AG04450 (cell line): Measurements from ENCODE around the gene ENKD1. TPM values are rescaled to one million over a fixed set of nuclear protein-coding genes. Genes with fewer than 3 reads are reported as not detected.

Experiments used
- CTCF ChIA-PET: fragments of 300-600, 350-600 bp; formaldehyde crosslinking; extraction: SDS; loops from one replicate; lab custom pipeline; 2022; ENCODE audit warnings: antibody characterized with exemption, inconsistent platforms; lab: Charles Lee
- POLR2A ChIA-PET: fragments of 350-600 bp; formaldehyde crosslinking; extraction: SDS; loops from one replicate; lab custom pipeline; 2021; ENCODE audit warnings: antibody characterized with exemption, inconsistent platforms; lab: Yijun Ruan, JAX
- DNase-seq: peaks from one replicate; pipeline ENCODE4 v3.0.0-alpha.2; 2011; ENCODE audit warnings: low read depth, low spot score
- H3K27ac ChIP-seq: one replicate; pipeline ENCODE4 v1.5.1; 2012; ENCODE audit warnings: low read depth, low read length, control low read depth
- H3K27me3 ChIP-seq: one replicate; pipeline ENCODE4 v1.6.0; 2012; ENCODE audit warnings: low read length; ENCODE audit not compliant: control insufficient read depth, insufficient read depth
- H3K4me3 ChIP-seq: 2 replicates; pipeline ENCODE4 v1.5.1; 2011; ENCODE audit warnings: mild to moderate bottlenecking, low read depth, low read length, control low read depth
- H3K9me3 ChIP-seq: 2 replicates; pipeline ENCODE4 v1.5.1; 2012; ENCODE audit warnings: low read length; ENCODE audit not compliant: control insufficient read depth, insufficient read depth
- polyA plus RNA-seq: library from polyadenylated mRNA; depleted of rRNA; stranded (reverse); fragments of >200 nt; gene quantifications from 2 replicates; pipeline ENCODE4 v1.2.3, GENCODE V29; 2011
- TF ChIP-seq, protein P1 (sequence below): IDR thresholded peaks from 2 replicates; pipeline ENCODE4 v1.5.1; 2011; ENCODE audit warnings: low read depth, low read length, control low read depth, inconsistent platforms

ENKD1 gene
- polyA plus RNA-seq, 1 experiment: 3.6 TPM

DNA sequence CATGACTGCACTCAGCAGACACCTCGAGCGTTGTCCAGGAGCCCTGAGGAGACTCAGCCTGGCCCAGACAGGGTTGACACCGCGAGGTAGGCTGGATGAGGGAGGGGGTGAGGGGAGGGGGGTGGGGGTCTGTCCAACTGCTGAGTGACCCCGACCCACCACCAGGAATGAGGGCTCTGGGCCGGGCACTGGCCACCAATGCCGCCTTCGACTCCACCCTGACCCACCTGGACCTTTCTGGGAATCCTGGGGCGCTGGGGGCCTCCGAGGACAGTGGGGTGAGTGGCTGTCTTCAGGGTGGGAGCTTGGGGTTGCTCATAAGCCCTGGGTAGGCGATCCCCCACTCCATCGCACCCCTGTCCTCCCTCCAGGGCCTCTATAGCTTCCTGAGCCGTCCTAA is 18.9 kb downstream of the ENKD1 start:
- peaks cover 64% of the 10 kb centered on the region for H3K27me3 ChIP-seq
- DNase-seq: no peak
- H3K4me3 ChIP-seq: no peak overlapping the region
- H3K9me3 ChIP-seq: no peaks in the 10 kb centered on the region; the same call in 1 of the 2 replicates
- no peak overlapping the region for H3K27ac ChIP-seq
- POLR2A ChIA-PET: interaction anchor here (1.1 kb wide), 1 partner anchor 86 kb away, joined by 4 read pairs; the partner anchor contains the start of gene CTCF
- CTCF ChIA-PET: interaction anchor here (2.3 to 10.2 kb wide), 2 partner anchors 100 to 126 kb away, joined by 5 to 75 read pairs; no protein-coding TSS in a partner anchor
- TF ChIP-seq, protein P1, sequence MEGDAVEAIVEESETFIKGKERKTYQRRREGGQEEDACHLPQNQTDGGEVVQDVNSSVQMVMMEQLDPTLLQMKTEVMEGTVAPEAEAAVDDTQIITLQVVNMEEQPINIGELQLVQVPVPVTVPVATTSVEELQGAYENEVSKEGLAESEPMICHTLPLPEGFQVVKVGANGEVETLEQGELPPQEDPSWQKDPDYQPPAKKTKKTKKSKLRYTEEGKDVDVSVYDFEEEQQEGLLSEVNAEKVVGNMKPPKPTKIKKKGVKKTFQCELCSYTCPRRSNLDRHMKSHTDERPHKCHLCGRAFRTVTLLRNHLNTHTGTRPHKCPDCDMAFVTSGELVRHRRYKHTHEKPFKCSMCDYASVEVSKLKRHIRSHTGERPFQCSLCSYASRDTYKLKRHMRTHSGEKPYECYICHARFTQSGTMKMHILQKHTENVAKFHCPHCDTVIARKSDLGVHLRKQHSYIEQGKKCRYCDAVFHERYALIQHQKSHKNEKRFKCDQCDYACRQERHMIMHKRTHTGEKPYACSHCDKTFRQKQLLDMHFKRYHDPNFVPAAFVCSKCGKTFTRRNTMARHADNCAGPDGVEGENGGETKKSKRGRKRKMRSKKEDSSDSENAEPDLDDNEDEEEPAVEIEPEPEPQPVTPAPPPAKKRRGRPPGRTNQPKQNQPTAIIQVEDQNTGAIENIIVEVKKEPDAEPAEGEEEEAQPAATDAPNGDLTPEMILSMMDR: no peak

DNA sequence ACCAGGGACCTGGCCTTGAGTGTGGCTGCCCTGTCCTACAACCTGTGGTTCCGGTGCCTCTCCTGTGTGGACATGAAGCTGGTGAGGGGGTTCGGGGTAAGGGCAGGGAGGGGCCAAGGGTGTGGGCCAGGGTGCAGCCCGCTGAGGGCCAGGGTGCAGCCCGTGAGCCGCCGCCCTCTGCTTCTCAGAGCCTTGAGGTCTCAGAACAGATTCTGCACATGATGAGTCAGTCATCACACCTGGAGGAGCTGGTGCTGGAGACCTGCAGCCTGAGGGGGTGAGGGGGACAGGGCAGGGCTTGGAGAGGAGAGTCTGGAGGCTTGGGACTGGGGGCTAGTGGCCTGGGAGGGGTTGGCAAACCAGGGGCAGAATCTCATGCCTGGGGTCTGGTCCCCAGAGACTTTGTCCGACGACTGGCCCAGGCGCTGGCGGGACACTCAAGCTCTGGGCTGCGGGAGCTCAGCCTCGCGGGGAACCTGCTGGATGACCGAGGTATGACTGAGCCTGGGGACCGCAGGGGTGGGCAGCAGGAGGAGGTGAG is 19.4 kb downstream of the ENKD1 start:
- TF ChIP-seq, protein P1: no peak
- Histone ChIP-seq H3K4me3 (no peak overlapping the region), H3K27ac (no peak overlapping the region), H3K9me3 (no peaks in the 10 kb centered on the region; the same call in 1 of the 2 replicates), H3K27me3 (peaks cover 61% of the 10 kb centered on the region)
- no peak for DNase-seq
- ChIA-PET CTCF (interaction anchor here (2.3 to 10.2 kb wide), 3 partner anchors 100 to 126 kb away, joined by 5 to 75 read pairs (median 74); no protein-coding TSS in a partner anchor), POLR2A (interaction anchor here (1.1 kb wide), 1 partner anchor 85 kb away, joined by 4 read pairs; the partner anchor contains the start of gene CTCF)

DNA sequence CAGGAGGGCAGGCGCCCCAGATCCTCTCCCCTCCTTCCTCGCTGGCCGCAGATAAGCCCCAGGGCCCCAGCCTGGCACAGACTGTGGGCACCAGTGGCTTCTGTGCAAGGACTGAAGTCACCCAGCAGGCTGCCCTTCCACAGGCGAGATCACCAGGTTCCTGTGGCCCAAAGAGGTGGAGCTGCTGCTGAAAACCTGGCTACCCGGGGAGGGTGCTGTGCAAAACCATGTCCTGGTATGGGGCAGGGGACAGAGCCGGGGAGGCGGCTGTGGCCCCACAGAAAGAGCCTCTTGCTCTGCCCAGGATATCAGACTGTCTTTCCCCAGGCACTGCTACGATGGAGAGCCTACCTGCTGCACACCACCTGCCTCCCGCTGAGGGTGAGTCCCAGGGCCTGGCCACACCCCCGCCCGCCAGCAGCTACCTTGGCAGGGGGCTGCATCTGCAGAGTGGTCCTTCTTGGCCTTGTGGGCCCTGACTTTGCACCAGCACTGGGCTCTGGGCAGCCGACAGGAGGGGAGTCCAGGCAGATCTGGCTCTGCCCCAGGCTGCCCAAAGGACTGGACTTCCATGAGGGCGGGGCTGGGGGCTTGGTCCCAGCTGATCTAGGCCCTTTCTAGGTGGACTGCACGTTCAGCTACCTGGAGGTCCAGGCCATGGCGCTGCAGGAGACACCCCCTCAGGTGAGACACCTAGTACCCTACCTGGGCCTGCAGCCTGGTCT is 21.0 kb downstream of the ENKD1 start:
- TF ChIP-seq, protein P1: no peak
- Histone ChIP-seq H3K9me3 (no peaks in the 10 kb centered on the region; the same call in 1 of the 2 replicates), H3K4me3 (no peak overlapping the region), H3K27me3 (peaks cover 47% of the 10 kb centered on the region), H3K27ac (no peak overlapping the region)
- ChIA-PET CTCF (interaction anchor here (0.6 to 10.2 kb wide), 18 partner anchors 11 to 164 kb away, joined by 3 to 75 read pairs (median 6); partner anchors contain the start of gene CTCF), POLR2A (interaction anchor here (1.1 kb wide), 1 partner anchor 15 kb away, joined by 3 read pairs; the partner anchor contains the start of gene ACD)
- no peak for DNase-seq

DNA sequence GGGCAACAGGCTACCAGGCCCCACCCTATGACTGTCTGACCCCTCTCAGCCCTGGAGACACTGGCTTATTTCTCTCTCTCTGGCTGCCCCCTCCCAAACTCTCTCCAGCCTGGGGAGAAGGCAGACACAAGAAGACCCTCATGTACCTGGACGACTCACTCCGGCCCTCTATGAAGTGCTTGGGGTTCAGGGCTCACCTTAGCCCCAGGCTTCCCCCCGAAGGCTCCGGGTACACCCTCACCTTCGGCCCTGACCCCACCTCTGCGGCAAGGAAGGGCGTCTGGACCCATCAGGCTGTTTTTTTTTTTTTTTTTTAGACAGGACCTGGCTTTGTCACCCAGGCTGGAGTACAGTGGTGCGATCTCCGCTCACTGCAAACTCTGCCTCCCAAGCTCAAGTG is 22.5 kb downstream of the ENKD1 start:
- Histone ChIP-seq H3K27me3 (peaks cover 33% of the 10 kb centered on the region), H3K4me3 (no peak overlapping the region), H3K27ac (no peak overlapping the region), H3K9me3 (no peaks in the 10 kb centered on the region; the same call in 1 of the 2 replicates)
- DNase-seq: no peak
- TF ChIP-seq, protein P1: no peak
- ChIA-PET POLR2A (no interaction called here), CTCF (interaction anchor here (0.6 to 10.2 kb wide), 13 partner anchors 9 to 130 kb away, joined by 3 to 75 read pairs (median 8); partner anchors contain the start of gene CTCF)
